K562 (cell line): ENCODE measurements around the gene OR14A16. TPM values are rescaled to one million over a fixed set of nuclear protein-coding genes. Genes with fewer than 3 reads are reported as not detected.
A peak's percentile ranks its signal among the peaks of the same experiment; 100 is the strongest.

ENCODE experiments used
- ATAC-seq: fragments of 200-7000 bp; cut with Tn5 transposase; 3 replicates; pipeline ENCODE4 v1.9.1; 2020; ENCODE audit warnings: moderate library complexity
- BruUV-seq: library from RNA; stranded (reverse); fragments of 400-500 nt; replicated peaks from 2 replicates; lab custom pipeline; 2021; lab: Mats Ljungman, UMichigan
- CTCF ChIA-PET: fragments of 300-600 bp; formaldehyde crosslinking; extraction: SDS; loops from one replicate; lab custom pipeline; 2021; ENCODE audit warnings: low intra/inter-chr PET ratio; lab: Yijun Ruan, JAX
- POLR2A ChIA-PET: fragments of 300-600, 350-650 bp; sonication (Branson Sonifier 250); formaldehyde crosslinking; extraction: SDS; loops from one replicate; lab custom pipeline; 2021; ENCODE audit warnings: antibody characterized with exemption, inconsistent platforms; lab: Yijun Ruan, JAX
- DNase-seq, 4 experiments: peaks; one replicate each; pipeline versions ENCODE4 v3.0.0 to v3.0.0-alpha.2; 2011 to 2018; ENCODE audit warnings: low spot score in 3 of 4, mixed read lengths in 3 of 4; ENCODE audit errors: extremely low read depth in 1 of 4
- FAIRE-seq: peaks from 2 replicates; lab custom pipeline; 2011; peaks lifted over from hg19 to GRCh38; lab: Jason Lieb, UNC
- H2AFZ ChIP-seq: 2 replicates; pipeline ENCODE4 v1.6.0; 2011; ENCODE audit warnings: low read depth, low read length, control low read depth, inconsistent platforms
- H3K27ac ChIP-seq: fragments of 200-600 bp; 3 replicates; pipeline ENCODE4 v1.8.0; 2011; ENCODE audit warnings: low read depth, mild to moderate bottlenecking, control low read depth, inconsistent platforms, low read length, moderate library complexity, mixed read lengths; ENCODE audit errors: extremely low read depth
- H3K27me3 ChIP-seq, 2 experiments: fragments of 300-600 bp in 1 of 2; 2 replicates in 1 of 2; 3 replicates in 1 of 2; pipeline versions ENCODE4 v1.6.0 to v1.8.0; 2011; ENCODE audit warnings: inconsistent platforms in 2 of 2, low read length in 2 of 2, mild to moderate bottlenecking in 1 of 2, mixed read lengths in 1 of 2, moderate library complexity in 1 of 2; ENCODE audit not compliant: control insufficient read depth in 2 of 2, insufficient read depth in 2 of 2
- H3K36me3 ChIP-seq: fragments of 300-600 bp; 3 replicates; pipeline ENCODE4 v1.8.0; 2011; ENCODE audit warnings: mild to moderate bottlenecking, low read length, inconsistent platforms; ENCODE audit not compliant: control insufficient read depth, insufficient read depth
- H3K4me1 ChIP-seq, 2 experiments: fragments of 200-600 bp in 1 of 2; replicated peaks in 1 of 2; 2 replicates in 1 of 2; 3 replicates in 1 of 2; pipeline versions ENCODE4 v1.5.1 to v1.8.0; 2011; ENCODE audit warnings: inconsistent platforms in 2 of 2, low read length in 2 of 2, mild to moderate bottlenecking in 1 of 2, mixed read lengths in 1 of 2, moderate library complexity in 1 of 2; ENCODE audit not compliant: control insufficient read depth in 2 of 2, insufficient read depth in 2 of 2
- H3K4me2 ChIP-seq: 2 replicates; pipeline ENCODE4 v1.6.1; 2011; ENCODE audit warnings: low read length, control low read depth, inconsistent platforms, mixed read lengths; ENCODE audit not compliant: insufficient read depth
- H3K4me3 ChIP-seq: fragments of 200-600 bp; sonication (generic), shearing (Covaris generic); 2 replicates; pipeline ENCODE4 v1.5.1; 2016; ENCODE audit warnings: control low read depth, inconsistent platforms
- H3K79me2 ChIP-seq: fragments of 200-600 bp; 3 replicates; pipeline ENCODE4 v1.8.0; 2011; ENCODE audit warnings: low read length, inconsistent platforms; ENCODE audit not compliant: control insufficient read depth, insufficient read depth
- H3K9ac ChIP-seq, 2 experiments: 2 replicates each; pipeline versions ENCODE4 v1.6.0 to v1.6.1; 2011; ENCODE audit warnings: low read depth in 2 of 2, low read length in 2 of 2, control low read depth in 1 of 2, inconsistent platforms in 1 of 2, mild to moderate bottlenecking in 1 of 2, mixed read lengths in 1 of 2; ENCODE audit not compliant: insufficient read depth in 1 of 2
- H3K9me1 ChIP-seq: one replicate; pipeline ENCODE4 v1.6.0; 2011; ENCODE audit warnings: inconsistent platforms, mild to moderate bottlenecking, low read length, moderate library complexity; ENCODE audit not compliant: control insufficient read depth, insufficient read depth
- H3K9me3 ChIP-seq: replicated peaks from 2 replicates; pipeline ENCODE4 v1.5.1; 2011; ENCODE audit warnings: low read depth, low read length, inconsistent platforms; ENCODE audit not compliant: control insufficient read depth, insufficient read depth
- H4K20me1 ChIP-seq: replicated peaks from 2 replicates; pipeline ENCODE4 v1.6.1; 2011; ENCODE audit warnings: low read length, inconsistent platforms, mixed read lengths; ENCODE audit not compliant: control insufficient read depth, insufficient read depth
- BCLAF1 ChIP-seq, 2 experiments: fragments of 450-650 bp in 1 of 2; IDR thresholded peaks; 2 replicates each; pipeline ENCODE4 v1.6.1; 2011 to 2017; ENCODE audit warnings: low read depth in 2 of 2, antibody characterized with exemption in 1 of 2, borderline replicate concordance in 1 of 2, low read length in 1 of 2, mild to moderate bottlenecking in 1 of 2, mixed read lengths in 1 of 2; ENCODE audit not compliant: control insufficient read depth in 1 of 2
- BMI1 ChIP-seq: fragments of 150-350 bp; IDR thresholded peaks from 2 replicates; pipeline ENCODE4 v1.6.1; 2014; ENCODE audit warnings: low read length
- ERF ChIP-seq: fragments of 450-650 bp; formaldehyde crosslinking; IDR thresholded peaks from 2 replicates; pipeline ENCODE4 v1.4.0; 2020; ENCODE audit warnings: mild to moderate bottlenecking, mixed read lengths
- HNRNPK ChIP-seq: fragments of 200-400 bp; formaldehyde crosslinking; IDR thresholded peaks from one replicate; pipeline ENCODE4 v1.6.1; 2018; ENCODE audit warnings: mild to moderate bottlenecking, low read depth, low read length; ENCODE audit not compliant: poor library complexity, severe bottlenecking
- HNRNPLL ChIP-seq: fragments of 200-400 bp; formaldehyde crosslinking; IDR thresholded peaks from 2 replicates; pipeline ENCODE4 v1.6.1; 2017; ENCODE audit warnings: low read length, low read depth, mild to moderate bottlenecking; ENCODE audit not compliant: poor library complexity, severe bottlenecking
- IRF2 ChIP-seq: sonication (generic); formaldehyde crosslinking; IDR thresholded peaks from 2 replicates; pipeline ENCODE4 v1.8.1; 2022; ENCODE audit warnings: mild to moderate bottlenecking, missing genetic modification reagents
- MEIS2 ChIP-seq: fragments of 450-650 bp; IDR thresholded peaks from 2 replicates; pipeline ENCODE4 v1.6.1; 2014; ENCODE audit warnings: mild to moderate bottlenecking; ENCODE audit not compliant: partially characterized antibody
- NEUROD1 ChIP-seq: fragments of 150-350 bp; IDR thresholded peaks from 2 replicates; pipeline ENCODE4 v1.6.1; 2014; ENCODE audit warnings: borderline replicate concordance, low read length, low read depth; ENCODE audit not compliant: partially characterized antibody
- NFXL1 ChIP-seq: fragments of 450-650 bp; formaldehyde crosslinking; IDR thresholded peaks from 2 replicates; pipeline ENCODE4 v1.4.0; 2021; ENCODE audit warnings: mild to moderate bottlenecking
- RHOXF2B ChIP-seq: fragments of 250-450 bp; sonication (Bioruptor Pico); conservative IDR thresholded peaks from 2 replicates; pipeline ENCODE4 v1.5.1; 2021
- SETDB1 ChIP-seq: IDR thresholded peaks from one replicate; pipeline ENCODE4 v1.6.1; 2012; ENCODE audit warnings: low read length, control low read depth, inconsistent platforms
- SMARCA4 ChIP-seq: fragments of 450-650 bp; IDR thresholded peaks from 2 replicates; pipeline ENCODE4 v1.6.1; 2016
- SMC3 ChIP-seq: conservative IDR thresholded peaks from 2 replicates; pipeline ENCODE4 v1.6.1; 2011; ENCODE audit warnings: low read depth, low read length, improper control_type of control experiment; ENCODE audit not compliant: insufficient read depth
- ZEB2 ChIP-seq: fragments of 450-650 bp; IDR thresholded peaks from 2 replicates; pipeline ENCODE4 v1.6.1; 2016
- ZNF280A ChIP-seq: fragments of 450-650 bp; IDR thresholded peaks from 2 replicates; pipeline ENCODE4 v1.6.1; 2018; ENCODE audit warnings: mild to moderate bottlenecking, low read depth; ENCODE audit not compliant: partially characterized antibody
- ZNF551 ChIP-seq: fragments of 250-450 bp; sonication (Bioruptor Pico); IDR thresholded peaks from 2 replicates; pipeline ENCODE4 v1.5.0; 2021; ENCODE audit warnings: mild to moderate bottlenecking, moderate library complexity
- ZNF589 ChIP-seq: fragments of 200-800 bp; sonication (Bioruptor generic); IDR thresholded peaks from 2 replicates; pipeline ENCODE4 v1.6.1; 2016; ENCODE audit warnings: low read depth, missing genetic modification characterization, missing compliant biosample characterization
- ZNF780A ChIP-seq: fragments of 250-450 bp; sonication (Bioruptor Pico); IDR thresholded peaks from 2 replicates; pipeline ENCODE4 v1.5.0; 2021; ENCODE audit warnings: mild to moderate bottlenecking
- WGBS: fragments of 100-300 bp; shearing (Covaris generic); methylation state at CpG from one replicate; pipeline ENCODE4 v1.1.6; 2016; ENCODE audit warnings: low coverage, mixed read lengths; ENCODE audit not compliant: insufficient coverage; ENCODE audit errors: missing lambda C conversion rate; 5-methylcytosine and 5-hydroxymethylcytosine counted together
- in situ Hi-C: fragments of 300-500 bp; cut with MboI; formaldehyde crosslinking; loops from 4 replicates; pipeline ENCODE4 v1.15.0; 2018; ENCODE audit warnings: inconsistent platforms, mixed read lengths
- intact Hi-C: fragments of 100-400 bp; cut with micrococcal nuclease; formaldehyde crosslinking; loops from 2 replicates; pipeline ENCODE4 v1.14.2; 2022
- polyA plus RNA-seq, 8 experiments: library from polyadenylated mRNA; depleted of rRNA in 4 of 8; stranded (reverse) in 5 of 8; unstranded in 3 of 8; fragments of >200 nt; fragmentation: Nextera tagmentation in 2 of 8; fragmentation: Illumina TruSeq in 1 of 8; extraction: Ambion mirVana in 2 of 8; extraction: Trizol in 1 of 8; gene quantifications; 2 replicates each; pipeline versions ENCODE4 v1.2.1 to v1.2.3, GENCODE V29; 2011 to 2014; ENCODE audit warnings: inconsistent platforms in 1 of 8, missing spikeins in 1 of 8
- total RNA-seq, 7 experiments: library from RNA; depleted of rRNA in 6 of 7; stranded (reverse); fragments of >200 nt in 6 of 7; fragmentation: Illumina TruSeq in 2 of 7; extraction: Trizol in 2 of 7; gene quantifications; 2 replicates each; pipeline versions ENCODE4 v1.2.1 to v1.2.3, GENCODE V29; 2011 to 2021; ENCODE audit warnings: low replicate concordance in 1 of 7

OR14A16 gene
- total and polyA plus RNA-seq, 9 of the 15 experiments (the other 6 are each of a cell fraction or from before 2014, with no cell fraction given) = not detected

DNA sequence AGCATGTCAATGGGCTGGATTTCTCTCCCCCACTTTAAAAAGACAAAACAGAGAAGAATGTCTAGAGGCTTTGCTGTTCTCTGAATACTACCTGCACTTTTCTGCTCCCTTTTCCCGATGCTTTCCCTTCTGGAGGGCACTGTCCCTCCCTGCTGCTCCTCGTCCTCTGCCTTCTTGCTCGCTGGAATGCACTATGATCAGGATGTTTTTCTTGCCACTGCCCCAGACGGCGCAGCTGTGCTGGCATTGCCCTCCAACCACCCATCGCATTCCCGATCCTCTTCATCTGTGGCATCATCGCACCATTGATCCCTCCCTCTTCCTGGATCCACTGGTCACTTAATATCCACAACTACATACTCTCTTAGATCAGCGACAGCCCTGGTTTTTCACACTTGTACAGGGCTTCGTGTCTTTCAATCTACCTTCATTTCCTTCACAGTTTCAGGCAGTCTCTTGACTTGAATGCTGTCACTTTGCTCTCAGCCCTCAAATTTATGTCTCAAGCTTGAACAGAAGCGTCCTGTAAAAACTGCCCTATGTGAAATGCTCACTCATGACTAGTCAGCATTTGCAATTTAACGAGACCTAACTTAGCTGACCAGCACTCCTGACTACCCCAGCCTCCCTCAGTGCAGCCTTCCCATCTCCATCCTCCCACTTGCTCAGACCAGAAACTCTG, 21.2 kb upstream of the OR14A16 start (continued):
- TF ChIP-seq ZNF280A (no peak), ZNF780A (CRISPR knock-in tag) (no peak), BMI1 (no peak), ZEB2 (no peak), MEIS2 (peak; percentile 81), NEUROD1 (no peak)

DNA sequence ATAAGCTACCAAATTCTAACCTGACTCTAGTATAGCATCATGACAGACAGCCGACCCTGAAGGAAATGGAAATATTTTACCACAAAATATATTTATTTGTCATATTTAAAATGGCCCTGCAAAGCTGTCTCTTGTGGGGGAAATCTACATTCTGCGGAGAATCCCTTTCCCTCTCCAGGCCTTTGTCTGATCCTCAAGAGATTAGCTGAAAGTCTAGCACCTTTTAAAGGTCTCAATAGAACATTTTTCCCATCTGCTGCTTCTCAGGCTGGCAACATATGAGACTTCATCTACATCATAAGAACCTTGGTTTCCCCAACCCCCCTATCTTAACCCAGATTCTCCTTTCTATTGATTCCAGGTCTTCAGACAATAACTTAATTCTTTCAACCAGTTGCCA, 19.5 kb upstream of the OR14A16 start:
- Histone ChIP-seq H3K27ac (no peak overlapping the region), H3K4me2 (no peak overlapping the region), H3K27me3 (no peaks in the 10 kb centered on the region; a peak in 1 of 5 replicates), H3K79me2 (no peaks in the 10 kb centered on the region), H2AFZ (no peak overlapping the region), H3K9me1 (no peaks in the 10 kb centered on the region), H4K20me1 (no peaks in the 10 kb centered on the region), H3K9me3 (no peaks in the 10 kb centered on the region), H3K4me1 (peaks cover 0 to 15% of the 10 kb centered on the region in 2 experiments; a peak in 4 of 5 replicates), H3K4me3 (no peak overlapping the region), H3K9ac (no peak overlapping the region), H3K36me3 (no peaks in the 10 kb centered on the region)
- ChIA-PET POLR2A (interaction anchor here (0.8 to 1.6 kb wide), 4 partner anchors 8 to 12 kb away, joined by 4 to 5 read pairs (median 5); no protein-coding TSS in a partner anchor), CTCF (no interaction called here)
- TF ChIP-seq HNRNPK (no peak), BCLAF1 (IDR thresholded peaks at IDR 0.05; ENCODE audit: borderline replicate concordance in 1 of 2, control insufficient read depth in 1 of 2, low read depth in 2 of 2, low read length in 1 of 2) (no peak), RHOXF2B (CRISPR knock-in tag) (no peak), SMC3 (no peak), SMARCA4 (no peak), SETDB1 (no peak), ERF (CRISPR knock-in tag) (no peak), ZNF551 (CRISPR knock-in tag) (no peak), ZNF589 (CRISPR knock-in tag) (no peak), HNRNPLL (no peak), IRF2 (CRISPR knock-in tag) (no peak), NFXL1 (CRISPR knock-in tag) (no peak)
- BruUV-seq = no TSS peak
- no peak for ATAC-seq
- WGBS = 41% methylated on average over 2 of the region's 2 CpGs
- in situ Hi-C loops (no loop called here), intact Hi-C loops (no loop called here)
- DNase-seq = no peak
- no peak for FAIRE-seq
